ENCODE results near the gene ENO3.

DNA sequence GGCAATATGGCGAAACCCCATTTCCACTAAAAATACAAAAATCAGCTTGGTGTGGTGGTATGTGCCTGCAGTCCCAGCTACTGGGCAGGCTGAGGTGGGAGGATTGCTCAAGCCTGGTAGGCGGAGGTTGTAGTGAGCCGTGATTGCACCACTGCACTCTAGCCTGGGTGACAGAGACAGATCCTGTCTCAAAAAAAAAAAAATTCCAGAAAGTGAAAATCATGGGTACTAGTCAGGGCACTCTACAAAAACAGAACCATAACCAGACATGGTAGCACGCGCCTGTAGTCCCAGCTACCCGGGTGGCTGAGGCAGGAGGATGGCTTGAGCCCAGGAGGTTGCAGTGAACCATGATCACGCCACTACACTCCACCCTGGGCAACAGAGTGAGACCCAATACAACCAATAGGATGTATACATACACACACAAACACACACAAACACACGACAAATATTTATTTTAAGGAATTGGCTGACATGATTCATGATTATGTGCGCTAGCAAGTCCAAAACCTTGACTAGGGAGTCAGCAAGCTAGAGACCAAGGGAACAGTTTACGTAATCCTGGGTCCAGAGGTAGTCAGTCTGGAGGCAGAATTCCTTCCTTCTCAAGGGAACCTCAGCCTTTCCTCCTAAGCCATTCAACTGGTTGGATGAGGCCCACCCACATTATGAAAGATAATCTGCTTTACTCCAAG is 30.4 kb upstream of the ENO3 start:
- TF ChIP-seq POLR2A (IDR thresholded peaks at IDR 0.05; ENCODE audit: low read depth, low read length) (no peak), POLR2AphosphoS5 (IDR thresholded peaks at IDR 0.05; ENCODE audit: low read depth, low read length) (no peak)
